AG08395 (cell line): ENCODE data around the gene PCDH9.

ENCODE experiments used
- DNase-seq: peaks from one replicate; pipeline ENCODE4 v3.0.0; 2012; ENCODE audit warnings: mixed read lengths, low spot score

Gene PCDH9

DNA sequence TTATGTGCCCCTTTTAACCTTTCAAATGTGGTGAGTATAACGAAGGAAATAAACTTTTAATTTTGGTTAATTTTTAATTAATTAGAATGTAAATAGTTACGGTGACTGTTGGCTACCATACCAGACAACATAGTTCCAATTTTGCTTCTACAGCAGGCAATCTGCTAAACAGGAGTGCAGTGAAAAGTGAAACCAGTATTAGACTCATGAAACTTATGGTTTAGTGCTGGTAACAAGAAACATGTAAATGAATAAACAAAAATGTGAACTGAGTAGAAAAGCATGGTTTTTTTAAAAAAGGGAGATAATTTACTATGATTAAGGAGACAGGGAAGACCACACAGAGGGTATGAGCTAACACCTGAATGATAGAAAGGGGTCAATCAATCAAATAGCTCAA lies 478.4 kb downstream of the PCDH9 start:
- no peak for DNase-seq

DNA sequence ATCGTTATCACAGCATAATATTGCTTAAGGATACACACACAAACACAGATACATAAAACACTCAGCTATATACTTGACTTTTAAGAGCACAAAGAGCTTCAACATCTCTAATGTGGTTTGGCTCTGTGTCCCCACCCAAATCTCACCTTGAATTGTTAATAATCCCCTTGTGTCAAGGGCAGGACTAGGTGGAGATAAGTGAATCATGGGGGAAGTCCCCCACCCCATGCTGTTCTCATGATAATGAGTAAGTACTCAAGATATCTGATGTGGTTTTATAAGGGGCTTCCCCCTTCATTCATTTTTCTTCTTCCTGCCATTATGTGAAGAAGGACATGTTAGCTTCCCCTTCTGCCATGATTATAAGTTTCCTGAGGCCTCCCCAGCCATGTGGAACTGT lies 481.4 kb downstream of the PCDH9 start:
- DNase-seq = no peak

DNA sequence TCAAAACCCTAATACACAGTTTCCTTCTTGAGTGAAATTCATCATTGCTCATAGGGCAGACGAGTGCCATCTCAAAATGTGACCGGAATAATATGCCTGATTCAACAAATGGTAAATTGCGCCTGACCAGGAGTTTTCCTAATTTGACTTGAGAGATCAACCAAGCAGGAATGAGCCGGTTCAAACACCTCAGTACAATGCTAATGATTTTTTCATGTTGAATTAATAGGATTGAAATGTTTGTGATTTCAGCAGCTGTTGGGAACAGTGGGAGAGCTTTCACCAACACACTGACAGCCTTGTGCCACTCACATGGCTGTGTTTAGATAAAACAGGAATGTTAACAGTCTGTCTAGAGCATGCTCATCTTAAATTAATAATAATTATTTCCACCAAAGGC lies 484.8 kb downstream of the PCDH9 start:
- no peak for DNase-seq

DNA sequence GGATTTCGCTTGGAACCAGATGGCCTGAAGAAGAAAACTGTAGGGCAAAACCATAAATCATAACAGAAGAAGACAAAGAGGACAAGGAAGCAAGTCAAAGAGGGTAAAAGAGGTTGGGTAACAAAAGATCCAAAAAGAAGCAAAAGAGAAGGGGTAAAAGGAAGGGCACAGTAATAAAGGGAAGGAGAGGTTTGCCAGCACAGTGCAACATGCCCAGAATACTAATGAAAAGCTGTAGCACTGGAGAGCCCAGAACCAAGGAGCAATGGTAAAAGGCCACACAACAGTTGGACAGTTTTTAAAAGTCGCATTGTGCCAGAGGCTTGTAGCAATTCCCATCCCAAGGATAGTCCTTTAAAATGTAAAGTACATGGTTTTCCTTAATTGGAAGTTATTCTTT lies 506.6 kb downstream of the PCDH9 start:
- DNase-seq = no peak

DNA sequence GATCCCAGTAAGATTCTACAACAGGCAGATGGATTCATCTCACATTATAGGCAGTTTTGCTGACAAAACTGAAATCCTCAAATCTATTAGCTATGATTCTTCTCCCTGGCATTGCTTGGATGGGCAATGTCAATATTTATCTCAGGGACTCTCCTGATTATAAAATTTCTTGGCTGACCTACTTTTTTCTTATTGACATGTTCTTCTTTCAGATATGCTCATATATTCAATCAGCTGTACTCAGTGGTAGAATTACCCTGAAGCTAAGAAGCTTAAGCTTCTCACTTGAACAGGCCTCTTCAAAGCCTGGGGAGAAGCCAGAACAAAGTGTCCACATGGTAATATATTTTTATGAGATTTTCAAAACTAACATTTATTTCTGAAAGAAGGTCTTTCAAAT lies 513.6 kb downstream of the PCDH9 start:
- DNase-seq = no peak

DNA sequence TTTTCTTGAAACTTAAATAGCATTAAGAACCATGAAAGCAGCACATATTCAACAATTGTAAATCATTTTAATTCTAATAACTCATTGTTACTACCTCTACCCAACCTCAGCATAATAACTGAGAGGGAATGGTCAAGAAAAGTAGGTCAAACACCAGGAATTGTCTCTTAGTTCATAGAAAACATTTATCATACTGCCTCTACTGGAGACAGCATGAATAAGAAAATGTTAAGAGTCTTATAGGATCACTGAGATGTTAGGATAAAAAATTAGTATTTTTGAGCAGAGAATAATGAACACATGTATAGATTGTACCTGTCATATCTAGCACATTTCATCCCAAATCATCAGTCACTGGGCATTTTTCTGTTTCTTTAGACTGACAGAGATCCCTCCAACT lies 515.3 kb downstream of the PCDH9 start:
- no peak for DNase-seq

DNA sequence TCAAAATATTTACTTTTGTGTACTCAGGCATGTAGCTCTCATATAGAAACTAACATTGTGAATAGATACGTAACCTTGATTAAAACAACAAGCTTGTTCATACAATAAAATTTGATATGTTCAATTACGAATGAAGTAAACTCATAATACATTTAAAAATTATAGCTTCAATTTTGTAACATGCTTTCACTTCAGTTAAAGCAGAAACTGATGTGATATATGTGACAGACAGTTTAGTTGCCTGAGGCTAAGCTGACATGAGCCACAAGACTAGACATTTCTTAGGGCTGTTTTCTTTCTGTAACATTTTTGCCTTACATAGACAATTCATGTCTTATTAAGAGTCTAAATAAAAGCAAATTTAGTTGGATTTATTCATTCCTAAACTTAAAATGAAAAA lies 526.0 kb downstream of the PCDH9 start:
- no peak for DNase-seq

DNA sequence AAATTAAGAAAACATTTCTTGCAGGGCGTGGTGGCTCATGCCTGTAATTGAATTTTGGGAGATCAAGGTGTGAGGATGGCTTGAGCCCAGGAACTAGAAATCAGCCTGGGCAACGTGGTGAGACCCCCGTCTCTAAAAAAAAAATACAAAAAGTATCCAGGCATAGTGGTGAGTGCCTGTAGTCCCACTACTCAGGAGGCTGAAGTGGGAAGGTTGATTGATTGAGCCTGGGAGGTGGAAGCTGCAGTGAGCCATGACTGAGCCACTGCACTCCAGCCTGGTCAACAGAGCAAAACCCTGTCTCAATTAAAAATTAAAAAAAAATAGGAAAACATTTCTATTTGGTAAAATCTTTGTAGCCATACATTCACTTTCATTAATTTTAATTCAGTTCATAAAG lies 526.5 kb downstream of the PCDH9 start:
- no peak for DNase-seq

DNA sequence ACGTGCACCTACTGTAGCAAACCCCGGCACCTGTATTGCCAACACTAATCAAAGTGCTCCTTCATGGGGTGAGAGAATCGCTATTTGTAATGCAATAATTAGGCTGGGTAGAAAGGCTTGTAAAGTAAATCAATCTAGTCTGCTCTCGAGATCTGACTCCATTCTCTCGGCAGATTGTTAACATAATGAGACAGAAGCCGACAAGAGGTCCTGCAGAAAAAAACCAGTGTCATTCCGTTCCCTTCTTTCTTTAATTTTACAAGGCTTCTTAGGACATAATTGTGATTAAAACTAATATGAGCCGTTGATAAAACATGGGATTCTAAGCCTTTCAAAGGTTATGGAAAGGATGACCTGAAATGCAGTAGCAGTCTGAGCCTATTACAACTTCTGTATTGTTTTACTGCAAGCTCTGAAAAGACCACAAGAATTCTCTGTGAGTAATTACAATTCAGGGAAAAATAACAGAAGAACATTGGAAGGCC lies 530.0 kb downstream of the PCDH9 start:
- no peak for DNase-seq

DNA sequence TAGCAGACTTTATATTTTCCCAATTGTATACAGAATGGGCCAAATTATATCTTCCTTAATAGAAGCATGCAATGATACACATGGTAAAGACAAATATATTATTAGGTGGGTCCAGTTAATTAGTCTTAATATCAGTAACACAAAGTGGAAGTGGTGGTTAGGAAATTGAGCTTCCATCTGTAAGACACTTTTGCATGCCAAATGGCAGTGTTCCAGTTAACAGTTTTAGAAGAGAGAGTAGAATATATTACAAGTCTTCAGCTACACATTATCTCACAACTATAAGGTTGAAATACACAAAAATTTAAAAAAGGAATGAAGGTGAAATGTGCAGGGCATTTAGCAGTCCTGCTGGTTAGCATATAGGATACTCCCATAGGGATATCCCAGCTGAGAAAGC lies 536.5 kb downstream of the PCDH9 start:
- no peak for DNase-seq

DNA sequence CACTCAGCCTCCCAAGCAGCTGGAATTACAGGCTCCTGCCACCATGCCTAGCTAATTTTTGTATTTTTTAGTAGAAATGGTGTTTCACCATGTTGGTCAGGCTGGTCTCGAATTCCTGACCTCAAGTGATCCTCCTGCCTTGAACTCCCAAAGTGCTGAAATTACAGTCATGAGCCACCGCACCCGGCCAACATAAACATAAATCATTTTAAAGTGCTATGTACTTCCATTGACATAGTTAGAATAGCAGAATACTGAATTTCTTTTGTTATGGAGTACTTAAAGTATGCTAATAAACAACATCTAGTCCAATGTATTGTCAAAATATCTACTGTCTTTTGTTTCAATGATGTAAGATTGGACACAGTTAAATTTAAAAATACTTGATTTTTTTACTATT lies 539.0 kb downstream of the PCDH9 start:
- no peak for DNase-seq

DNA sequence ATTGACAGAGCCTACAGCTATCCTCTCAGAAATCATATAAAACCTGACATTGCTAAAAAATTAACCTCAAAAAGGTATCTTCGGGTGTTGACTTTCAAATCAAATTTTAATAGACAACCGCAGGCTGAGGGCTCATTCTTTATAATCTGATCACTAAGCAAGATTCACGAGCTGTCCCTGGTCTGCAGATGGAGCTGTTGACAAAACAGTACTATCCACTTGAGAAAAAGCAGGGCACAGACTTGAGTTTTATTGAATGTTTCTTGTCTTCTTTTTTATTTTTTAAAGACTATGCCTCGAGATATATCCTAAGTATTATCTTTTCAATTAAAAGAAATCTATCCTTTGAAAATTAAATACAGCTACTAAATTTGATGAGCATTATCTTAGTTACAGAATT lies 540.5 kb downstream of the PCDH9 start:
- no peak for DNase-seq

DNA sequence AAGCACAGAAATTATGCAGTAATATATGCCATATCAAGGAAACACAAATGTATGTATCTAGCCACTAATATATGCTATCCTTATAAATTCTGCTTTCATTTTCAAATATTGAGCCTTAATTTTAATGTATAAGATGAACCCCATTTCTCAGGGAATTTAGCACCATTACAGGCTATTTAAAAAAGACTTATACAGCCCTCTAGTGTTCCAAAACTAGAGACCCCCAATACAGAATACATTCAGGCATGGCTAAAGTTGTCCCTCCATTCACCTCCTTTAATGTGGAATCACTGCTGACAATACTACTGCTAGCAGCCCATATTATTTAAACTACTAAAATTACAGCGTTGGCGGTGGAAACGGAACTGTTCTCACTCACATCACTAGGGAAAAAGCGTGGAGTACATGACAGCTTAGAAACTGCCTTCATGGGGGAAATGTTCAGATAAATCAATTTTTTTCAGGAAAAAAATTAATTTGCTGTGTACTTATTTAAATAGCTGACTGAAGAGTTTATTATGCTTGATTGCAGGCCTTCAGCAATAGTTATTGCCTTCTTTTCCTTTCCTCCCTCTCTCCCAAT lies 541.0 kb downstream of the PCDH9 start:
- no peak for DNase-seq

DNA sequence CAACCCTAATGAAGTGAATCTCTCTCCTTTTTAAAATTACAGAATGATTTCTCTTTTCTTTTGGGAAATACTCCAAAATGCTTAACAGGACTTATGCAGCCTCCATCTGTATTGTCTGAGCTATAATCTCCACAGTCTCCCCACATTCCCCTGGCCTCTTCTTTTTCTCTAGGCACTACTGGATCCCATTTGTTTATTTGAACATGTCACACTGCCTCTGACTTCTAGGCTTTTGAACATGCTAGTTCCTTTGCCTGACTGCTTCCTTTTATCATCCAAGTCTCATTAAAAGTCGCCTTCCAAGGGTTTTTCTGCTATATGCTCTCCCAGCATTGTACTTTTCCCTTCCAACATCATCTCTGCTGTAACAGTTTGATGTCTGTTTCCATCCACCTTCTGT lies 548.7 kb downstream of the PCDH9 start:
- no peak for DNase-seq

DNA sequence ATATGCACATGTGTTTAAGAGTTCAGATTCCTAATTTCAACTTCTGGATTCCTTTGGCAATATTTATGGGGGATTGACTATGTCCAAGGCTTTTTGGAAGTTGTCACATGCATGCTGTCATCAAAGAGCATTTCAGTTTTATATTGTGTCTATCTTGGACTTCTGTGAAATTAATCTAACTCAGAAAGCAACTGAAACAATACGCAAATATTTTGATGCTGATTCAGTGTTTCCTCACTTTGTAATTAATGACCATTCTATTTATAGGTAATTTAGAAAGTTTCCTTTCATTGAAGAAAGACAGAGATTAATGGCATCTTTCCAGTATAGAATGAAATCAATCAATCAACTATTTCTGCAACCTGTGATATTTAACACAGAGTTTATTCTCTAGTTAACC lies 550.1 kb downstream of the PCDH9 start:
- no peak for DNase-seq

DNA sequence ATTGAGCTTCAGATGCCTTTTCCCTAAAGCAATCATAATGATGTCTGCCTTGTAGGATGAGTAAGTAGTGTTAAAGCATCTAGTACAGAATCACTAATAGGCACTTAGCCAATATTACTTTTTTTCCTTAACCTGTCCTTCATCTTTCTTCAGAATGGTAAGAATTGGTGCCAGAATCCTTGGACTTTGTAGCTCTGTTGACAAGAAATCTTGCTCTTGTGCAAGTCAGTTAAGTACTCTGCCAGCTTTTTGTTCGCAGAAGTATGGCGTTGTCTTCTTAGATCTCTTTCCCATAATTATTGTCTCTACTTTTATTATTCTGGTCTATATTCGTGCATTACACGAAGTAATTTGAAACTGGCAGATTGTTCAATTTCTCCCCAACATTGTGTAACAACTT lies 554.5 kb downstream of the PCDH9 start:
- DNase-seq = no peak

DNA sequence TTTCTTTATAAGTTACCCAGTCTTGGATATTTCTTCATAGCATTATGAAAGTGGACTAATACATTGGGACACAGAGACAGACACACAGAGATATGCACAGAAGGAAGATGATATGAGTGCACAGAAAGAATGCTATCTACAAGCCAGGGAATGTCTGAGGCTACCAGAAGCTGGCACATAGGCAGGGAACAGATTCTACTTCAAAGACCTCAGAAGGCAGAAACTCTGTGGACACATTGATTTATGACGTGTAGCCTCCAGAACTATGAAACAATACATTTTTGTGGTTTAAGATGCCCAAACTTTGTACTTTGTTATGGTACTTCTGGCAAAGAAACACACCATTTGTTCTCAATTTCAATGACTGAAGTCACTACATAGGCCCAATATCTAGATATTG lies 556.7 kb downstream of the PCDH9 start:
- DNase-seq = peak; percentile 69

DNA sequence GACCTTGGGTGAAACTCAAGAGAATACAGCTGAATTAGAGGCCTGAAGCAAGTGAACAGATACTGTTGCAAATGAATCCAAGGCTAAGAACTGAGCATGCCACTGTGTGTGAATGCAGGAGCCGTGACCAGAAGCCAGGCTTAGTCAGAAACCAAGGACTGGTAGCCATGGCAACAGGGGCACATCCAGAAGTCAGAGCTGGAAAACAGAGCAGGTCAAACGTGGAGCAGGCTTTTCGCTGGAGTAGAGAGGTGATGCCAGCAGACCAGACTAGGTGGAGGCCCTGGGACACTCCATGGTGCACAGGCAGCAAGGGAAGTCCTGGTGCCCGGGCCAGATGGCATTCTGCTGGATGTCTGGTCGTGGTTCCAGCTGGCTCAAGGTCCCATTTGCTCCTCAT lies 564.1 kb downstream of the PCDH9 start:
- DNase-seq = peak; percentile 82

DNA sequence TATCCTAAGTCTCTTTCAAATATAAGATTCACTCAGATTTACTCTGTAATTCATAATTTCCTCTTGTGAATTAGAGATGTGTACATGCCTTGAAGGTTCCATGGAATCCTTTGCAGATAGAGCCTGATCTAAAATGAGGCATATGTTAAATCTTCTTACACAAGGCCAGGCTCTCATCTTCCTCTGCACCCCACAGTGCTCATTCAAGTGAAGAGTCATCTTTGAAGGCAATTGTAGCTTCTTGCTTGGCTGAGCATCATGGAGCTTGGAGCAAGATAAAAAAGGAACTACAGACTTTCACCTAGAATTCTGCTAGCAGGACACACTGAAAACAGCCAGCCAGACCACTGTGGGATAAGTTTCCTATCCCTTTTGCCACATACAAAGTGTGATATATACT lies 566.4 kb downstream of the PCDH9 start:
- DNase-seq = no peak

DNA sequence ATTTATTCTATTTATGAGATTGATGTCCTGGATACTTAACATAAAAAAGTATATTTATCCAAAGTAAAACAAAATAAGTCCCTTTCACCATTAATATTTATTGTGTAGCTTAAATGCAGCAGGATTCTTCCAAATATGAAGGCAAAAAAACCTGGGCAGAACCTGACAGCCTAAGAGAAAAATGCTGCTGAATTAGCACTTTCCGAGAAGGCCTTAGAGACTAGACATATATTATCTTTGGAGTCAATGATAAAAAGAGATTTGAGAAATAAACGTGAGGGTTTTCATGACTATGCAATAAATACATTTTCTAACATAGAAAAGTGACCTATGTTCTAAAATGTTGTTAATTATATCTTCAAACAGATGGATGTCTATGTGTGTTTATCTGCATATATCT lies 566.9 kb downstream of the PCDH9 start:
- DNase-seq = no peak

DNA sequence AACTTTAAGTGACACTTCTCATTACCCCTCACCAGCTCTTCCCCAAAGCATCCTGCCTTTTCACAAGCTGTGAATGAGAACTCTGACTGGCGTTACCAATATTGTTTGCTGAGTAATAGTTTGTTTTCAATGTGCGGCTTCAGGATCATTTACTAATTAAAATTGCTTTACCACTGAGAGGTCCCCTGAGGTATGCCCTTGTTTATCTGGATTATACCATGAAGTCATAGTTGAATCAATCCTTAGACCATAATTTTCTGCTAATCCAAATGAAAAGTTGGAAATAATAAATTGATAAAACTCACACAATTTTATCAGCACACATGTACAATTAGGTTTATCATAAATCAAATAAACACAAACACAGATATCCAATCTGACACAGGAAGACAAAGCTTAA lies 568.8 kb downstream of the PCDH9 start:
- no peak for DNase-seq

DNA sequence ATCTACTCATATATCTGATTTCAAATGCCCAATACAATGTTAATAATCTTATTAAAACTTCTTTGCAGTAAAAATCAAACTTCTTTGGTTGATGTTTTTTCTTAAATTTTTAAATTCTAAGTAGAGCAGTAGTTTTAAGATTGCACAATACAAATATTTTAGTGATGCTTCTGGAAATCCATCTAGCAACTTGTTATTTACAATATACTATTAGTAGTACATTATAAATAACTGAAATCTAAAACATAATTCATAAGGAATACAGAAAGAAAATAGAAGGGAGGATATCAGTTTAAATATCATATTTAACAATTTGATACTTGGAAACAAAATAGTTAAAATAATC lies 569.7 kb downstream of the PCDH9 start:
- DNase-seq = no peak

DNA sequence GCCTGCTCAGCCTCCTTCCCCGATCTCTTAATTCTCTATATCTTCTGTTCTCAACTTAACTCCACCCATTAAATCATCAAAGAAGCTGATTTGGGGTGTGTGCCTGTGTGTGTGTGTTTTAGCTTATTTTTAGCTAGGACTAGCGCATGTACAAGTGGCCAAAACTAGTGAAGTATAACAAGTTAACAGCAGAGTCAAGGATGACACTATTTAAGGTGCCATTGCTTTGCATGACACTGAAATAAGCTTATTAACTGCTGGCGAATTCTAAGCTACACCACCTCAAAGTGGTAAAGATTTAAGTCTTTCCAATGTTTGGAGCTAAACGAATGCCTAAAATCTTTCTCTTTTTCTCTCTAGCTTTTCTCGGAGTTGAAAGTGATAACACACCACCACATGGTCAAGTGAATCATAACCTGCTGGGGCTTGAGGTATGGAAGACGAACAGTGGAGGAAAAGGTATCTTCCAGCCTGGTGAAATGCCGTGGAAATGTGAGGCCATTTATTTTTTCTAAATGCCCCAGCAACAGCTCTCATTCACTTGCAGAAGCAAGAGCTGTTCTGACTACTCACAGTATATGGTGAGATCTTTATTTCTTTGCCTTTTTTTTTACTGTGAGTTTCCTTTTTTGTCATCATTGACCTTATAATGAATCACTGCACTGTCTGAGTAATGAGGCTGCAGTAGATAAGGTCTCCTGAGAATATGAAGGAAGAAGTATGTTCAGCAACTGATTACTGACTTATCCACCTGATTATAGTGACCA lies 570.3 kb downstream of the PCDH9 start:
- DNase-seq = peak; percentile 12

DNA sequence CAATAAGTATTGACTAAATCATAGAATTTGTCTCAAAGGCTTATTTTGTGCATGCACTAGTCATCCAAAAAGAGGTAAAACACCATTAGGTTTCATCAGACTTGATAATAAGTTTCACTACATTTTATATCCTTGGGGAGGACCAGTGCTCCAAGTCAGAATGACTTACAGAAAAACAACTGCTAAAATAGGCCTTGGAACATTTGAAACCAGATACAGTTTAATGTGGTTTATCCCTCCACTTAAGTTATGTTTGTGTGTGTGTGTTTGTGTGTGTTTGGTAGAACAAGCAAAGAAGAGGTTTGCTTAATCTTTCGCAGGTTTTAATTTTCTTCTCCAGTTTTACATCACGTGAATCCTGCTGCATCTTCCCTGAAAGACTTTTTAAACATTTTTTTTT lies 570.9 kb downstream of the PCDH9 start:
- no peak for DNase-seq
